ENCODE measurements around the gene CLEC18A. TPM values are rescaled to one million over a fixed set of nuclear protein-coding genes. Genes with fewer than 3 reads are reported as not detected.

The CLEC18A gene
- total and polyA plus RNA-seq, 3 donors from 2014 or later = 10.0 to 15.7 (median 12.6) TPM

- H3K9me3 ChIP-seq = no peaks in the 10 kb centered on the region
- H3K4me1 ChIP-seq = no peaks in the 10 kb centered on the region
- peaks cover 3% of the 10 kb centered on the region for H3K36me3 ChIP-seq (ENCODE audit: low read depth, missing control alignments)
- H3K4me3 ChIP-seq = no peak overlapping the region
- peak; percentile 11 for DNase-seq
- 89 to 100% methylated on average over 7 to 10 of the region's 10 CpGs for WGBS, 2 donors
- intact Hi-C loops (cut with DNase I; ENCODE audit: low total_unique reads) = loop anchor here (5.0 kb wide), 1 partner anchor 138 kb away; no protein-coding TSS in a partner anchor
- H3K27ac ChIP-seq = no peak overlapping the region
- no peak for TF ChIP-seq CTCF (IDR thresholded peaks at IDR 0.05)
- TF ChIP-seq POLR2A (IDR thresholded peaks at IDR 0.05) = no peak
- H3K27me3 ChIP-seq = no peaks in the 10 kb centered on the region
Observed at GRCh38 chr16:69935740-69936139, 15.4 kb upstream of the CLEC18A start.

- H3K36me3 ChIP-seq (ENCODE audit: low read depth, missing control alignments) = peaks cover 3% of the 10 kb centered on the region
- no peak for TF ChIP-seq POLR2A (IDR thresholded peaks at IDR 0.05)
- no peak for TF ChIP-seq CTCF (IDR thresholded peaks at IDR 0.05)
- intact Hi-C loops (cut with DNase I; ENCODE audit: low total_unique reads) = loop anchor here (5.0 kb wide), 1 partner anchor 139 kb away; no protein-coding TSS in a partner anchor
- no peak overlapping the region for H3K4me3 ChIP-seq
- H3K27me3 ChIP-seq = no peaks in the 10 kb centered on the region
- 91 to 95% methylated on average over 11 to 16 of the region's 16 CpGs for WGBS, 2 donors
- no peaks in the 10 kb centered on the region for H3K4me1 ChIP-seq
- DNase-seq = no peak
- H3K27ac ChIP-seq = no peak overlapping the region
- no peaks in the 10 kb centered on the region for H3K9me3 ChIP-seq
Observed at GRCh38 chr16:69936252-69936651, 14.9 kb upstream of the CLEC18A start.

GRCh38 chr16:69936751-69937211 lies 14.4 kb upstream of the CLEC18A start:
- Histone ChIP-seq H3K27ac (no peak overlapping the region), H3K4me3 (no peak overlapping the region), H3K36me3 (ENCODE audit: low read depth, missing control alignments) (peaks cover 3% of the 10 kb centered on the region), H3K9me3 (no peaks in the 10 kb centered on the region), H3K4me1 (no peaks in the 10 kb centered on the region), H3K27me3 (no peaks in the 10 kb centered on the region)
- TF ChIP-seq CTCF (IDR thresholded peaks at IDR 0.05) (no peak), POLR2A (IDR thresholded peaks at IDR 0.05) (no peak)
- intact Hi-C loops (cut with DNase I; ENCODE audit: low total_unique reads) = loop anchor here (5.0 kb wide), 1 partner anchor 139 kb away; no protein-coding TSS in a partner anchor
- WGBS, 2 donors = 95 to 96% methylated on average over 16 to 17 of the region's 21 CpGs
- peak; percentile 4 for DNase-seq

GRCh38 chr16:69937465-69937951 lies 13.6 kb upstream of the CLEC18A start:
- H3K27me3 ChIP-seq = no peaks in the 10 kb centered on the region
- H3K36me3 ChIP-seq (ENCODE audit: low read depth, missing control alignments) = peaks cover 3% of the 10 kb centered on the region
- no peak overlapping the region for H3K27ac ChIP-seq
- no peak overlapping the region for H3K4me3 ChIP-seq
- peak; percentile 38 for DNase-seq
- intact Hi-C loops (cut with DNase I; ENCODE audit: low total_unique reads) = loop anchor here (5.0 kb wide), 1 partner anchor 140 kb away; no protein-coding TSS in a partner anchor
- 64 to 76% methylated on average over 11 to 15 of the region's 16 CpGs for WGBS, 2 donors
- no peak for TF ChIP-seq POLR2A (IDR thresholded peaks at IDR 0.05)
- TF ChIP-seq CTCF (IDR thresholded peaks at IDR 0.05) = no peak
- no peaks in the 10 kb centered on the region for H3K4me1 ChIP-seq
- H3K9me3 ChIP-seq = no peaks in the 10 kb centered on the region

Measured in testis (tissue), 3 donors.